ENCODE measurements around the gene RGS2.

RGS2 gene

GRCh38 chr1:192793983-192794767, 14.7 kb upstream of the RGS2 start:
- Histone ChIP-seq H3K27ac (replicated peaks; ENCODE audit: low read length) (no peak overlapping the region), H2AK5ac (ENCODE audit: low read depth, low read length) (no peak overlapping the region), H3K4me2 (ENCODE audit: insufficient read depth, low read length, poor library complexity, severe bottlenecking) (no peak overlapping the region), H2BK15ac (ENCODE audit: low read length) (no peak overlapping the region), H2AFZ (ENCODE audit: low read length) (no peak overlapping the region), H4K91ac (ENCODE audit: low read depth, low read length, poor library complexity) (no peak overlapping the region), H3K23ac (ENCODE audit: low read depth, low read length, poor library complexity) (no peak overlapping the region), H3K4me1 (ENCODE audit: control insufficient read depth in 2 of 2, insufficient read depth in 1 of 2, low read depth in 1 of 2, low read length in 2 of 2) (peaks cover 2 to 6% of the 10 kb centered on the region in 2 donors), H3K36me3 (replicated peaks in 1 of 2; ENCODE audit: control insufficient read depth in 2 of 2, insufficient read depth in 2 of 2, low read length in 2 of 2) (no peaks in the 10 kb centered on the region), H3K9ac (ENCODE audit: low read depth, low read length, poor library complexity) (no peak overlapping the region), H3K14ac (ENCODE audit: low read length) (no peak overlapping the region), H3K4me3 (ENCODE audit: low read length in 2 of 2) (no peak overlapping the region), H2BK12ac (ENCODE audit: low read length) (no peak overlapping the region), H3K79me1 (ENCODE audit: low read depth, low read length) (no peaks in the 10 kb centered on the region), H4K8ac (ENCODE audit: low read depth, low read length) (no peak overlapping the region), H3K9me3 (replicated peaks in 1 of 2; ENCODE audit: control insufficient read depth in 2 of 2, insufficient read depth in 1 of 2, low read depth in 1 of 2, low read length in 2 of 2) (no peaks in the 10 kb centered on the region), H2BK5ac (ENCODE audit: low read length) (no peak overlapping the region), H3K27me3 (ENCODE audit: control insufficient read depth in 3 of 3, insufficient read depth in 3 of 3, low read depth in 1 of 3, low read length in 3 of 3) (no peaks in the 10 kb centered on the region), H2BK120ac (ENCODE audit: low read depth, low read length) (no peak overlapping the region), H3K18ac (ENCODE audit: low read length) (no peak overlapping the region), H3K4ac (ENCODE audit: low read length) (no peak overlapping the region)
- WGBS, 2 donors (ENCODE audit: extremely low coverage in 2 of 2, insufficient read length in 2 of 2, insufficient replicate concordance in 1 of 2) = no CpG with 5 or more reads among the region's 2 CpGs
- DNase-seq (ENCODE audit: low spot score) = no peak

- Histone ChIP-seq H2BK5ac (ENCODE audit: low read length) (no peak overlapping the region), H2BK12ac (ENCODE audit: low read length) (no peak overlapping the region), H4K8ac (ENCODE audit: low read depth, low read length) (no peak overlapping the region), H3K4me2 (ENCODE audit: insufficient read depth, low read length, poor library complexity, severe bottlenecking) (no peak overlapping the region), H3K18ac (ENCODE audit: low read length) (no peak overlapping the region), H2BK120ac (ENCODE audit: low read depth, low read length) (no peak overlapping the region), H3K4me3 (ENCODE audit: low read length in 2 of 2) (no peak overlapping the region), H2BK15ac (ENCODE audit: low read length) (no peak overlapping the region), H3K27ac (replicated peaks; ENCODE audit: low read length) (no peak overlapping the region), H2AK5ac (ENCODE audit: low read depth, low read length) (no peak overlapping the region), H4K91ac (ENCODE audit: low read depth, low read length, poor library complexity) (no peak overlapping the region), H3K27me3 (ENCODE audit: control insufficient read depth in 3 of 3, insufficient read depth in 3 of 3, low read depth in 1 of 3, low read length in 3 of 3) (no peaks in the 10 kb centered on the region), H3K4me1 (ENCODE audit: control insufficient read depth in 2 of 2, insufficient read depth in 1 of 2, low read depth in 1 of 2, low read length in 2 of 2) (peaks cover 2 to 6% of the 10 kb centered on the region in 2 donors), H3K79me1 (ENCODE audit: low read depth, low read length) (no peaks in the 10 kb centered on the region), H3K14ac (ENCODE audit: low read length) (no peak overlapping the region), H3K9me3 (replicated peaks in 1 of 2; ENCODE audit: control insufficient read depth in 2 of 2, insufficient read depth in 1 of 2, low read depth in 1 of 2, low read length in 2 of 2) (no peaks in the 10 kb centered on the region), H3K36me3 (replicated peaks in 1 of 2; ENCODE audit: control insufficient read depth in 2 of 2, insufficient read depth in 2 of 2, low read length in 2 of 2) (no peaks in the 10 kb centered on the region), H3K23ac (ENCODE audit: low read depth, low read length, poor library complexity) (no peak overlapping the region), H2AFZ (ENCODE audit: low read length) (no peak overlapping the region), H3K4ac (ENCODE audit: low read length) (no peak overlapping the region), H3K9ac (ENCODE audit: low read depth, low read length, poor library complexity) (no peak overlapping the region)
- DNase-seq (ENCODE audit: low spot score) = no peak
Measured at GRCh38 chr1:192794768-192795035, 14.1 kb upstream of the RGS2 start.

GRCh38 chr1:192795916-192796618, 12.8 kb upstream of the RGS2 start:
- H3K4ac ChIP-seq (ENCODE audit: low read length) = no peak overlapping the region
- DNase-seq (ENCODE audit: low spot score) = no peak
- H2AFZ ChIP-seq (ENCODE audit: low read length) = no peak overlapping the region
- H3K18ac ChIP-seq (ENCODE audit: low read length) = no peak overlapping the region
- no peak overlapping the region for H3K4me2 ChIP-seq (ENCODE audit: insufficient read depth, low read length, poor library complexity, severe bottlenecking)
- WGBS, 2 donors (ENCODE audit: extremely low coverage in 2 of 2, insufficient read length in 2 of 2, insufficient replicate concordance in 1 of 2) = no CpG with 5 or more reads among the region's 1 CpG
- no peak overlapping the region for H3K14ac ChIP-seq (ENCODE audit: low read length)
- peaks cover 2 to 4% of the 10 kb centered on the region in 2 donors for H3K4me1 ChIP-seq (ENCODE audit: control insufficient read depth in 2 of 2, insufficient read depth in 1 of 2, low read depth in 1 of 2, low read length in 2 of 2)
- no peak overlapping the region for H2BK15ac ChIP-seq (ENCODE audit: low read length)
- no peak overlapping the region for H3K27ac ChIP-seq (replicated peaks; ENCODE audit: low read length)
- no peak overlapping the region for H2BK120ac ChIP-seq (ENCODE audit: low read depth, low read length)
- H2AK5ac ChIP-seq (ENCODE audit: low read depth, low read length) = no peak overlapping the region
- H3K27me3 ChIP-seq (ENCODE audit: control insufficient read depth in 3 of 3, insufficient read depth in 3 of 3, low read depth in 1 of 3, low read length in 3 of 3) = no peaks in the 10 kb centered on the region
- no peak overlapping the region for H3K23ac ChIP-seq (ENCODE audit: low read depth, low read length, poor library complexity)
- no peak overlapping the region for H3K4me3 ChIP-seq (ENCODE audit: low read length in 2 of 2)
- no peak overlapping the region for H4K91ac ChIP-seq (ENCODE audit: low read depth, low read length, poor library complexity)
- no peaks in the 10 kb centered on the region for H3K79me1 ChIP-seq (ENCODE audit: low read depth, low read length)
- no peak overlapping the region for H4K8ac ChIP-seq (ENCODE audit: low read depth, low read length)
- H3K36me3 ChIP-seq (replicated peaks in 1 of 2; ENCODE audit: control insufficient read depth in 2 of 2, insufficient read depth in 2 of 2, low read length in 2 of 2) = no peaks in the 10 kb centered on the region
- no peak overlapping the region for H2BK12ac ChIP-seq (ENCODE audit: low read length)
- no peak overlapping the region for H3K9ac ChIP-seq (ENCODE audit: low read depth, low read length, poor library complexity)
- H2BK5ac ChIP-seq (ENCODE audit: low read length) = no peak overlapping the region
- no peaks in the 10 kb centered on the region for H3K9me3 ChIP-seq (replicated peaks in 1 of 2; ENCODE audit: control insufficient read depth in 2 of 2, insufficient read depth in 1 of 2, low read depth in 1 of 2, low read length in 2 of 2)

GRCh38 chr1:192797143-192797542, 11.7 kb upstream of the RGS2 start:
- H3K23ac ChIP-seq (ENCODE audit: low read depth, low read length, poor library complexity) = no peak overlapping the region
- no peak for DNase-seq (ENCODE audit: low spot score)
- no peak overlapping the region for H3K4me2 ChIP-seq (ENCODE audit: insufficient read depth, low read length, poor library complexity, severe bottlenecking)
- no peak overlapping the region for H4K91ac ChIP-seq (ENCODE audit: low read depth, low read length, poor library complexity)
- H2BK15ac ChIP-seq (ENCODE audit: low read length) = no peak overlapping the region
- H3K4ac ChIP-seq (ENCODE audit: low read length) = no peak overlapping the region
- H3K4me3 ChIP-seq (ENCODE audit: low read length in 2 of 2) = no peak overlapping the region
- H3K14ac ChIP-seq (ENCODE audit: low read length) = no peak overlapping the region
- no peaks in the 10 kb centered on the region for H3K27me3 ChIP-seq (ENCODE audit: control insufficient read depth in 3 of 3, insufficient read depth in 3 of 3, low read depth in 1 of 3, low read length in 3 of 3)
- no peak overlapping the region for H2AFZ ChIP-seq (ENCODE audit: low read length)
- no peaks in the 10 kb centered on the region for H3K36me3 ChIP-seq (replicated peaks in 1 of 2; ENCODE audit: control insufficient read depth in 2 of 2, insufficient read depth in 2 of 2, low read length in 2 of 2)
- no peaks in the 10 kb centered on the region for H3K79me1 ChIP-seq (ENCODE audit: low read depth, low read length)
- H3K9me3 ChIP-seq (replicated peaks in 1 of 2; ENCODE audit: control insufficient read depth in 2 of 2, insufficient read depth in 1 of 2, low read depth in 1 of 2, low read length in 2 of 2) = no peaks in the 10 kb centered on the region
- no peak overlapping the region for H2BK5ac ChIP-seq (ENCODE audit: low read length)
- H3K18ac ChIP-seq (ENCODE audit: low read length) = no peak overlapping the region
- WGBS, 2 donors (ENCODE audit: extremely low coverage in 2 of 2, insufficient read length in 2 of 2, insufficient replicate concordance in 1 of 2) = no CpG with 5 or more reads among the region's 1 CpG
- H2BK120ac ChIP-seq (ENCODE audit: low read depth, low read length) = no peak overlapping the region
- H4K8ac ChIP-seq (ENCODE audit: low read depth, low read length) = no peak overlapping the region
- H2AK5ac ChIP-seq (ENCODE audit: low read depth, low read length) = no peak overlapping the region
- H3K9ac ChIP-seq (ENCODE audit: low read depth, low read length, poor library complexity) = no peak overlapping the region
- H2BK12ac ChIP-seq (ENCODE audit: low read length) = no peak overlapping the region
- peaks cover 2 to 4% of the 10 kb centered on the region in 2 donors for H3K4me1 ChIP-seq (ENCODE audit: control insufficient read depth in 2 of 2, insufficient read depth in 1 of 2, low read depth in 1 of 2, low read length in 2 of 2)
- H3K27ac ChIP-seq (replicated peaks; ENCODE audit: low read length) = no peak overlapping the region

All from neuronal stem cell (in vitro differentiated cells).